K562 (cell line): ENCODE measurements around the gene RNGTT. TPM values are rescaled to one million over a fixed set of nuclear protein-coding genes. Genes with fewer than 3 reads are reported as not detected.
A peak's percentile ranks its signal among the peaks of the same experiment; 100 is the strongest.

ENCODE experiments used
- ATAC-seq: fragments of 200-7000 bp; cut with Tn5 transposase; 3 replicates; pipeline ENCODE4 v1.9.1; 2020; ENCODE audit warnings: moderate library complexity
- BruUV-seq: library from RNA; stranded (reverse); fragments of 400-500 nt; replicated peaks from 2 replicates; lab custom pipeline; 2021; lab: Mats Ljungman, UMichigan
- CTCF ChIA-PET: fragments of 300-600 bp; formaldehyde crosslinking; extraction: SDS; loops from one replicate; lab custom pipeline; 2021; ENCODE audit warnings: low intra/inter-chr PET ratio; lab: Yijun Ruan, JAX
- POLR2A ChIA-PET: fragments of 300-600, 350-650 bp; sonication (Branson Sonifier 250); formaldehyde crosslinking; extraction: SDS; loops from one replicate; lab custom pipeline; 2021; ENCODE audit warnings: antibody characterized with exemption, inconsistent platforms; lab: Yijun Ruan, JAX
- DNase-seq, 4 experiments: peaks; one replicate each; pipeline versions ENCODE4 v3.0.0 to v3.0.0-alpha.2; 2011 to 2018; ENCODE audit warnings: low spot score in 3 of 4, mixed read lengths in 3 of 4; ENCODE audit errors: extremely low read depth in 1 of 4
- FAIRE-seq: peaks from 2 replicates; lab custom pipeline; 2011; peaks lifted over from hg19 to GRCh38; lab: Jason Lieb, UNC
- H2AFZ ChIP-seq: 2 replicates; pipeline ENCODE4 v1.6.0; 2011; ENCODE audit warnings: low read depth, low read length, control low read depth, inconsistent platforms
- H3K27ac ChIP-seq: fragments of 200-600 bp; 3 replicates; pipeline ENCODE4 v1.8.0; 2011; ENCODE audit warnings: low read depth, mild to moderate bottlenecking, control low read depth, inconsistent platforms, low read length, moderate library complexity, mixed read lengths; ENCODE audit errors: extremely low read depth
- H3K27me3 ChIP-seq, 2 experiments: fragments of 300-600 bp in 1 of 2; 2 replicates in 1 of 2; 3 replicates in 1 of 2; pipeline versions ENCODE4 v1.6.0 to v1.8.0; 2011; ENCODE audit warnings: inconsistent platforms in 2 of 2, low read length in 2 of 2, mild to moderate bottlenecking in 1 of 2, mixed read lengths in 1 of 2, moderate library complexity in 1 of 2; ENCODE audit not compliant: control insufficient read depth in 2 of 2, insufficient read depth in 2 of 2
- H3K36me3 ChIP-seq: fragments of 300-600 bp; 3 replicates; pipeline ENCODE4 v1.8.0; 2011; ENCODE audit warnings: mild to moderate bottlenecking, low read length, inconsistent platforms; ENCODE audit not compliant: control insufficient read depth, insufficient read depth
- H3K4me1 ChIP-seq, 2 experiments: fragments of 200-600 bp in 1 of 2; replicated peaks in 1 of 2; 2 replicates in 1 of 2; 3 replicates in 1 of 2; pipeline versions ENCODE4 v1.5.1 to v1.8.0; 2011; ENCODE audit warnings: inconsistent platforms in 2 of 2, low read length in 2 of 2, mild to moderate bottlenecking in 1 of 2, mixed read lengths in 1 of 2, moderate library complexity in 1 of 2; ENCODE audit not compliant: control insufficient read depth in 2 of 2, insufficient read depth in 2 of 2
- H3K4me2 ChIP-seq: 2 replicates; pipeline ENCODE4 v1.6.1; 2011; ENCODE audit warnings: low read length, control low read depth, inconsistent platforms, mixed read lengths; ENCODE audit not compliant: insufficient read depth
- H3K4me3 ChIP-seq: fragments of 200-600 bp; sonication (generic), shearing (Covaris generic); 2 replicates; pipeline ENCODE4 v1.5.1; 2016; ENCODE audit warnings: control low read depth, inconsistent platforms
- H3K79me2 ChIP-seq: fragments of 200-600 bp; 3 replicates; pipeline ENCODE4 v1.8.0; 2011; ENCODE audit warnings: low read length, inconsistent platforms; ENCODE audit not compliant: control insufficient read depth, insufficient read depth
- H3K9ac ChIP-seq, 2 experiments: 2 replicates each; pipeline versions ENCODE4 v1.6.0 to v1.6.1; 2011; ENCODE audit warnings: low read depth in 2 of 2, low read length in 2 of 2, control low read depth in 1 of 2, inconsistent platforms in 1 of 2, mild to moderate bottlenecking in 1 of 2, mixed read lengths in 1 of 2; ENCODE audit not compliant: insufficient read depth in 1 of 2
- H3K9me1 ChIP-seq: one replicate; pipeline ENCODE4 v1.6.0; 2011; ENCODE audit warnings: inconsistent platforms, mild to moderate bottlenecking, low read length, moderate library complexity; ENCODE audit not compliant: control insufficient read depth, insufficient read depth
- H3K9me3 ChIP-seq: replicated peaks from 2 replicates; pipeline ENCODE4 v1.5.1; 2011; ENCODE audit warnings: low read depth, low read length, inconsistent platforms; ENCODE audit not compliant: control insufficient read depth, insufficient read depth
- H4K20me1 ChIP-seq: replicated peaks from 2 replicates; pipeline ENCODE4 v1.6.1; 2011; ENCODE audit warnings: low read length, inconsistent platforms, mixed read lengths; ENCODE audit not compliant: control insufficient read depth, insufficient read depth
- CBX3 ChIP-seq, 2 experiments: IDR thresholded peaks; 1 replicate in 1 of 2; 2 replicates in 1 of 2; pipeline ENCODE4 v1.6.1; 2012; ENCODE audit warnings: inconsistent platforms in 2 of 2, low read length in 2 of 2, borderline replicate concordance in 1 of 2, control low read depth in 1 of 2
- CHD2 ChIP-seq: IDR thresholded peaks from 2 replicates; pipeline ENCODE4 v1.6.1; 2011; ENCODE audit warnings: low read depth, low read length
- WGBS: fragments of 100-300 bp; shearing (Covaris generic); methylation state at CpG from one replicate; pipeline ENCODE4 v1.1.6; 2016; ENCODE audit warnings: low coverage, mixed read lengths; ENCODE audit not compliant: insufficient coverage; ENCODE audit errors: missing lambda C conversion rate; 5-methylcytosine and 5-hydroxymethylcytosine counted together
- in situ Hi-C: fragments of 300-500 bp; cut with MboI; formaldehyde crosslinking; loops from 4 replicates; pipeline ENCODE4 v1.15.0; 2018; ENCODE audit warnings: inconsistent platforms, mixed read lengths
- intact Hi-C: fragments of 100-400 bp; cut with micrococcal nuclease; formaldehyde crosslinking; loops from 2 replicates; pipeline ENCODE4 v1.14.2; 2022
- polyA plus RNA-seq, 8 experiments: library from polyadenylated mRNA; depleted of rRNA in 4 of 8; stranded (reverse) in 5 of 8; unstranded in 3 of 8; fragments of >200 nt; fragmentation: Nextera tagmentation in 2 of 8; fragmentation: Illumina TruSeq in 1 of 8; extraction: Ambion mirVana in 2 of 8; extraction: Trizol in 1 of 8; gene quantifications; 2 replicates each; pipeline versions ENCODE4 v1.2.1 to v1.2.3, GENCODE V29; 2011 to 2014; ENCODE audit warnings: inconsistent platforms in 1 of 8, missing spikeins in 1 of 8
- small RNA-seq: library from RNA; depleted of rRNA; stranded (forward); fragments of <200 nt; gene quantifications from one replicate; pipeline ENCODE3, GENCODE V24; 2014
- total RNA-seq, 7 experiments: library from RNA; depleted of rRNA in 6 of 7; stranded (reverse); fragments of >200 nt in 6 of 7; fragmentation: Illumina TruSeq in 2 of 7; extraction: Trizol in 2 of 7; gene quantifications; 2 replicates each; pipeline versions ENCODE4 v1.2.1 to v1.2.3, GENCODE V29; 2011 to 2021; ENCODE audit warnings: low replicate concordance in 1 of 7

Gene RNGTT
- total and polyA plus RNA-seq, 9 of the 15 experiments (the other 6 are each of a cell fraction or from before 2014, with no cell fraction given), result 6.1 to 31.7 (median 19.5) TPM

DNA sequence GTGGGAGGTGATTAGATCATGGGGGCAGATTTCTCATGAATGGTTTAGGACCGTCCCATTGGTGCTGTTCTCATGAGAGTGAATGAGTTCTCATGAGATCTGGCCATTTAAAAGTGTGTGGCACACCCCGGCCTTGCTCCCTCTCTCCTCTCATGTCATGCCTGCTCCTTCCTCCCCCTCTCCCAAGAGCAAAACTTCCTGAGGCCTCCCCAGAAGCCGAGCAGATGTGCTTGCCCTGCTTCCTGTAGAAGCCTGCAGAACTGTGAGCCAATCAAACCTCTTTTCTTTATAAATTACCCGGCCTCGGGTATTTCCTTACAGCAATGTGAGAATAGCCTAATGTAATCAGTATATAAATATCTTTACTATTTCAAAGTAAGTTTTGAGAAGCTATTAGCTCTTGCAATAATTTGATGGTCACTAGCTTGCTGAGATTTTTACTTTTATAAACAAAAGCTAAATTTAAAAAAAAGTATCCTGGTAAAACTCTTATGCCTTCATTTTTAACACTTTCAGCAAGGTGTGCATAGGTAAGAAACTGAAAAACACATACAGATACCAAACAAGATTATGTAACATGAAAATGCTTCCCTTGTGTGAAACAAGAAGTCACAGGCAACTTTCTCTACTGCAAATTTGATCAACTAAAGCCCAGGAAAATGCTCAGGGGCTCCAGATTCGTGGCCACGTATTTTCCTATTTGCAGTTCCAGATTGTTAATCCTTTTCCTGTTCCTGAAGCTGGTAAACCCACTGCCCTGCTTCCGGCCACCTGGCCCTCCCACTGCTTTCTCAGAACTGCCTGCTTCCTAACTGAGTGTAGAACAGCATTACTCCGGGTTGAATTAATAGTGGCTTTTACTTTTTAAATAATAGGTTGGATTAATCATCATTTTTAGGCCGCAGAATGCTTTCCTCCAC lies 402.1 kb downstream of the RNGTT start:
- intact Hi-C loops (no loop called here), in situ Hi-C loops (no loop called here)
- no peak for DNase-seq
- no peak overlapping the region for H2AFZ ChIP-seq
- POLR2A ChIA-PET, result no interaction called here
- no peak for FAIRE-seq
- no TSS peak for BruUV-seq
- TF ChIP-seq CHD2 (0 out of 2 replicates have a peak, but pooled peaks have one; percentile 18), CBX3 (IDR thresholded peaks at IDR 0.05; ENCODE audit: borderline replicate concordance in 1 of 2, low read length in 2 of 2) (no peak)
- no peak overlapping the region for H3K4me2 ChIP-seq
- no peaks in the 10 kb centered on the region for H3K9me1 ChIP-seq
- no peak for ATAC-seq
- no peak overlapping the region for H3K9ac ChIP-seq
- no peaks in the 10 kb centered on the region for H3K4me1 ChIP-seq
- H3K36me3 ChIP-seq, result no peaks in the 10 kb centered on the region
- no peaks in the 10 kb centered on the region for H4K20me1 ChIP-seq
- no peak overlapping the region for H3K27ac ChIP-seq
- H3K79me2 ChIP-seq, result no peaks in the 10 kb centered on the region
- WGBS, result 1% methylated on average over 10 of the region's 10 CpGs
- no peak overlapping the region for H3K4me3 ChIP-seq
- no peaks in the 10 kb centered on the region for H3K9me3 ChIP-seq
- peaks cover 3 to 26% of the 10 kb centered on the region in 2 experiments; a peak in 4 of 5 replicates for H3K27me3 ChIP-seq
- CTCF ChIA-PET, result no interaction called here

Small RNAs within 50 kb of the gene (small RNA-seq; reads per million reads assigned to genes)
- gene AL079342.1 (not detected), gene RF00045 (not detected)

Other genes with a start within 250 kb of the RNGTT start
- 5.4 and 6.3 TPM in 2 replicates for gene PNRC1, start 117.1 kb upstream of the RNGTT start, total RNA-seq (2014; rRNA removed)
- gene PNRC1, start 117.1 kb upstream of the RNGTT start, total RNA-seq (2014; rRNA removed; fragmentation: Illumina TruSeq; extraction: Trizol), result 7.4 and 8.1 TPM in 2 replicates
- 5.9 and 6.6 TPM in 2 replicates for gene PNRC1, start 117.1 kb upstream of the RNGTT start, total RNA-seq (2015; rRNA removed; fragmentation: Illumina TruSeq; extraction: Trizol)
- 10.3 and 10.8 TPM in 2 replicates for gene PNRC1, start 117.1 kb upstream of the RNGTT start, total RNA-seq (2021)
- 7.7 and 9.6 TPM in 2 replicates for gene PNRC1, start 117.1 kb upstream of the RNGTT start, polyA plus RNA-seq (2011; rRNA removed)
- 6.5 and 6.6 TPM in 2 replicates for gene PNRC1, start 117.1 kb upstream of the RNGTT start, polyA plus RNA-seq (2014; fragmentation: Illumina TruSeq; extraction: Trizol)
- 1 to 10 TPM; 1.2 to 1.8 TPM for gene PNRC1, start 117.1 kb upstream of the RNGTT start, polyA plus RNA-seq (2014; fragmentation: Nextera tagmentation; extraction: Ambion mirVana)
- 2.5 and 4.0 TPM in 2 replicates for gene PNRC1, start 117.1 kb upstream of the RNGTT start, polyA plus RNA-seq (2014; rRNA removed)
- gene SRSF12, start 154.5 kb upstream of the RNGTT start, total RNA-seq (2014; rRNA removed), result not detected in 2 replicates
- gene SRSF12, start 154.5 kb upstream of the RNGTT start, total RNA-seq (2014; rRNA removed; fragmentation: Illumina TruSeq; extraction: Trizol), result not detected in 2 replicates
- not detected in 2 replicates for gene SRSF12, start 154.5 kb upstream of the RNGTT start, total RNA-seq (2015; rRNA removed; fragmentation: Illumina TruSeq; extraction: Trizol)
- gene SRSF12, start 154.5 kb upstream of the RNGTT start, total RNA-seq (2021), result not detected in 2 replicates
- not detected in 2 replicates for gene SRSF12, start 154.5 kb upstream of the RNGTT start, polyA plus RNA-seq (2011; rRNA removed)
- not detected in 2 replicates for gene SRSF12, start 154.5 kb upstream of the RNGTT start, polyA plus RNA-seq (2014; fragmentation: Illumina TruSeq; extraction: Trizol)
- gene SRSF12, start 154.5 kb upstream of the RNGTT start, polyA plus RNA-seq (2014; fragmentation: Nextera tagmentation; extraction: Ambion mirVana), result not detected
- gene SRSF12, start 154.5 kb upstream of the RNGTT start, polyA plus RNA-seq (2014; rRNA removed), result not detected in 2 replicates
- 1.1 TPM in 2 replicates for gene PM20D2, start 182.4 kb upstream of the RNGTT start, total RNA-seq (2014; rRNA removed)
- 1.2 and 1.4 TPM in 2 replicates for gene PM20D2, start 182.4 kb upstream of the RNGTT start, total RNA-seq (2014; rRNA removed; fragmentation: Illumina TruSeq; extraction: Trizol)
- gene PM20D2, start 182.4 kb upstream of the RNGTT start, total RNA-seq (2015; rRNA removed; fragmentation: Illumina TruSeq; extraction: Trizol), result 0.83 and 0.91 TPM in 2 replicates
- 1.00 and 1.1 TPM in 2 replicates for gene PM20D2, start 182.4 kb upstream of the RNGTT start, total RNA-seq (2021)
- gene PM20D2, start 182.4 kb upstream of the RNGTT start, polyA plus RNA-seq (2011; rRNA removed), result 0.26 and 2.6 TPM in 2 replicates
- gene PM20D2, start 182.4 kb upstream of the RNGTT start, polyA plus RNA-seq (2014; fragmentation: Illumina TruSeq; extraction: Trizol), result 0.78 and 1.2 TPM in 2 replicates
- under 1 TPM; 0.30 to 0.43 TPM for gene PM20D2, start 182.4 kb upstream of the RNGTT start, polyA plus RNA-seq (2014; fragmentation: Nextera tagmentation; extraction: Ambion mirVana)
- 0.65 and 0.72 TPM in 2 replicates for gene PM20D2, start 182.4 kb upstream of the RNGTT start, polyA plus RNA-seq (2014; rRNA removed)